Activated naive CD8-positive, alpha-beta T cell treated with anti-CD3 and anti-CD28 coated beads, Interleukin-2, amount 50 U/mL, for 16 hours (primary cell): ENCODE data around the gene SEC22C.

Experiments
- DNase-seq: peaks from one replicate; pipeline ENCODE4 v3.0.0-alpha.2; 2020; ENCODE audit warnings: low read depth, low spot score

The SEC22C gene

DNA sequence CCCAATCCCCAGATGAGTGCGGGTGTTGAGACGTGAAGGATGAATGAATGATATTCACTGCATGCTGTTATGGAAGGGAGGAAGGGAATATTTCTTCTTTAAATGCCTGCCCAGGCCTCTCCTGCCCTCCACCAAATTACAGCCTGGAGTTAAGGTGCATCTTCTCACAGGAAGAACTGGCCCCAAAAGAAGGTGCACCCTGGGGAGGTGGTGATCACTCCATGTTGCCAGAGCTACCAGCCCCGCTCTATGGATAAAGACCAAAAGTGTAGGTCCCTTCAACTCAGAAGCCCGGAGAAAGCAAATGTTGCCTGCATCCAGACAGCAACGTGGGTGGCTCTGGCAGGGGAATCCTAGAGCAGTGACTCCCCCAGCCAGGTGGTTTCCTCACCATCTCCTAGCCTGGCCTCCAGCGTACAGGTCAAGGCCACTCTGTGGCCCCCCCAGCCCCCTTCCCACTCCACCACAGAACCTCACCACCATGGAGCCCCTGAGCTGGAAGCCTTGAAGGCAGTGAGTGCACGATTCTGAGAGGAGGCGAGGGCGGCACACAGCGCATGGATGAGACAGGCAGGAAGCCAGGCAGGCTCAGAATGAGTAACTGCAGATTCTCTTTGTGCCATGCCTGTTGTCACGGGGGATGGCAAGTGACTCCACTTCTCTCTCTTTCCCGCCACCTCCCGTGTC, 82.8 kb downstream of the SEC22C start:
- no peak for DNase-seq

DNA sequence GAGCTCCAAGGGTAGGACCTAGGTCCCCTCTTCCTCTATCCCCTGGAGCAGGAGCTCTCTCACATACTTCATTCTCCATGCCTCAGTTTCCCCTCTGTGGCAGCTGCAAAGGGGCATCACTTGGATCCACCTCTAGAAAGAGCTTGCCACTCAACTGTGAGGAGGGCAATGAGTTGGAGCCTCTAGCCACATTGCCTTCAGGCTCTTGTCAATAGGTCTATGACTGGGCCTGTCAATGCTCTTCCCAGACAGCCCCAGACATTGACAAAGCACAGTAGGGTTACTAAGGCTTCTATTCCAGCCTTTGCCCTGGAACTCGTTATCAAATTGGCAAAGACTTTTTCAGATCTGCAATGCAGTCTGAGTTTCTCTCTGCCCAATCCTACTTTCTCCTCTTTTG, 83.7 kb downstream of the SEC22C start:
- DNase-seq: no peak
